ENCODE data around the gene EMC6.
A peak's percentile ranks its signal among the peaks of the same experiment; 100 is the strongest.

EMC6 gene

DNA sequence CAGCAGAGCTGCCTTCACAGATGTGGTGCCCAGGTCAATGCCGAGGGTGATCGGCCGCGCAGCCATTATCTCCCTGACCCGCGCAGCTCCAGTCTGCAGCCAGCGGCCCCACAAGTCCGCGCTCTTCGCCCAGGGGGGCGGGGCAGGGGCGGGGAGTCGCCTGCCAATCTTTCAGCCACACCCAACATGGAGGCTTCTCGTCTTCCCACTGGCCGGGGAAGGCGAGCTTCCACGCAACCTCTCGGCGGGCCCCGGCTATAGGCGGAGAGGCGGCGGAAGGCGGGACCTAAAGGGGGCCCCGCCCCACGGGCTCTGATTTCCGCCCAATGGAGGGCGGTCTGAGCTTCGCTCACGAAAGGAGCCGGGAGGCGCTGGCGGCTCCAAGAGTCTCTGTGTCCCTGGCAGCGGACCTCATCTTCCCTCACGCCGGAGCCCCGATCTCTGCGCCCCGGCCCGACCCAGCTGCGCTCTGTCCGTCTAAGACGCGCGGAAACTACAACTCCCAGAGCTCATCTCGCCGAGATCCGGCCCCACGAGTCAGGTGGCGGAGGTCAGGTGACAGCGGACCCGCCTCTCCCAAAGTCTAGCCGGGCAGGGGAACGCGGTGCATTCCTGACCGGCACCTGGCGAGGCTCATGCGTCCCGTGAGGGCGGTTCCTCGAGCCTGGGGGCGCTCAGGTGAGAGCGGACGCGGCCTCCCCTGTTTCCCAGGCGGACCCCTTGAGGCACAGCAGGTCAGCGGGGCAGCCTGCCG is 32.3 kb upstream of the EMC6 start, which contains the start of the genes CTNS and SHPK:
Gene CTNS (plus strand): TSS at position 607 of the 754 bp plus-strand sequence. CDS start 3,447 bp downstream, outside the sequence.
Gene SHPK (minus strand): TSS at position 97 of the 754 bp plus-strand sequence. CDS start 31 bp downstream, at position 66.
- peaks cover 3 to 8% of the 10 kb centered on the region in 2 donors for H3K36me3 ChIP-seq (ENCODE audit: control insufficient read depth in 1 of 2, insufficient read depth in 2 of 2, low read length in 2 of 2)
- H3K9me3 ChIP-seq (ENCODE audit: control insufficient read depth in 1 of 2, low read length in 2 of 2): no peaks in the 10 kb centered on the region
- peaks cover 0 to 8% of the 10 kb centered on the region in 2 donors for H3K4me1 ChIP-seq (ENCODE audit: control insufficient read depth in 1 of 2, insufficient read depth in 2 of 2, low read length in 2 of 2)

DNA sequence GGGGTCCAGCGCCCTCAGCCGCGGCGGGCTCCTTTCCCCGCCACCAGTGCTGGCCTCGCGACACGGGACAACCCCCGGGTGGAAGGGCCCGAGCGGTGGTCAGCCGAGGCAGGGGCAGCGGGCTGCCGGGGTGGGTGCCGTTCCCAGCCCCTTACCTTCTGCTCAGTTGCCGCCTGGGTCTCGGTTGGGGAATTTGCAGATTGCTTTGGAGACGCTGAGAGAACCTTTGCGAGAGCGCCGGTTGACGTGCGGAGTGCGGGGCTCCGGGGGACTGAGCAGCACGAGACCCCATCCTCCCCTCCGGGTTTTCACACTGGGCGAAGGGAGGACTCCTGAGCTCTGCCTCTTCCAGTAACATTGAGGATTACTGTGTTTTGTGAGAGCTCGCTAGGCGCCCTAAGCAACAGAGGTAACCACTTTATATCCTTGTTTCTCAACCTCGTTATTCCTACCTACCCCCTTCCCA is 31.7 kb upstream of the EMC6 start:
- Histone ChIP-seq H3K4me3 (ENCODE audit: low read depth in 1 of 2, low read length in 2 of 2) (peak overlapping the region; percentile 88 to 91), H3K27ac (ENCODE audit: low read depth, low read length) (peak overlapping the region; percentile 97), H3K4me1 (ENCODE audit: control insufficient read depth in 1 of 2, insufficient read depth in 2 of 2, low read length in 2 of 2) (peaks cover 0 to 8% of the 10 kb centered on the region in 2 donors), H3K36me3 (ENCODE audit: control insufficient read depth in 1 of 2, insufficient read depth in 2 of 2, low read length in 2 of 2) (peaks cover 3 to 8% of the 10 kb centered on the region in 2 donors), H3K9me3 (ENCODE audit: control insufficient read depth in 1 of 2, low read length in 2 of 2) (no peaks in the 10 kb centered on the region), H3K9ac (ENCODE audit: low read depth in 1 of 2, low read length in 2 of 2) (peak overlapping the region; percentile 72 to 75), H3K27me3 (ENCODE audit: control insufficient read depth in 1 of 2, insufficient read depth in 2 of 2, low read length in 2 of 2) (no peaks in the 10 kb centered on the region)

More for the DNA sequence above, 32.3 kb upstream of the EMC6 start, which contains the start of the genes CTNS and SHPK:
- H3K27me3 ChIP-seq (ENCODE audit: control insufficient read depth in 1 of 2, insufficient read depth in 2 of 2, low read length in 2 of 2): no peaks in the 10 kb centered on the region
- H3K4me3 ChIP-seq (ENCODE audit: low read depth in 1 of 2, low read length in 2 of 2): peak within 1 kb of the TSS; percentile 88 to 91
- peak within 1 kb of the TSS; percentile 75 to 85 for H3K9ac ChIP-seq (ENCODE audit: low read depth in 1 of 2, low read length in 2 of 2)
- peak within 1 kb of the TSS; percentile 97 for H3K27ac ChIP-seq (ENCODE audit: low read depth, low read length)

DNA sequence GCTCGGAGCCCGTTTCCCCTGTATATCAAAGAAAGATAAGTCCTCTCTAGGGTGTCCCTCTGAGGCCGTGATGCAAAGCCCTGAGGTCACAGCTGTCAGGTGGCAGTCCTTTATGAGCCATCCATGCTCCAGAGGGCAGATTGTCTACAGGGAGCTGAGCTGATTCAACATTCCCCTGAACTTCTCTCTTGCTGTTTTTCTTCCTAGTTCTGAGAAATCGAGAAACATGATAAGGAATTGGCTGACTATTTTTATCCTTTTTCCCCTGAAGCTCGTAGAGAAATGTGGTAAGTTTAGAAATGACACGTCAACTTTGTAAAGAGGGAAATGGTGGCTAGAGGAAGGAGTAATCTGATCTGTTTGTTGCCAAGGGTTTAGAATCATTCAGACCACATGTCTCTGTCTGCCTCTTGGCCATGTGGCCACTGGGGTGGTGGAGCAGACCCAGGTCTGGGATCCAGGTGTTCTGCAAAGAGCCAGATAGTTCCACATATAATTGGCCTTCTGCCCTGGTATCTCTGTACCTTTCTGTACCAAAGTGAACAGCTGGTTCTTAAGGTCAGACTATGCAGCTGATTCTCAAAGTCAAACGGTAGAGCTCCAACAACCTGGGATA is 28.5 kb upstream of the EMC6 start:
- peaks cover 0 to 4% of the 10 kb centered on the region in 2 donors for H3K4me1 ChIP-seq (ENCODE audit: control insufficient read depth in 1 of 2, insufficient read depth in 2 of 2, low read length in 2 of 2)
- H3K36me3 ChIP-seq (ENCODE audit: control insufficient read depth in 1 of 2, insufficient read depth in 2 of 2, low read length in 2 of 2): peaks cover 0 to 6% of the 10 kb centered on the region in 2 donors
- no peaks in the 10 kb centered on the region for H3K27me3 ChIP-seq (ENCODE audit: control insufficient read depth in 1 of 2, insufficient read depth in 2 of 2, low read length in 2 of 2)
- H3K27ac ChIP-seq (ENCODE audit: low read depth, low read length): no peak overlapping the region
- no peaks in the 10 kb centered on the region for H3K9me3 ChIP-seq (ENCODE audit: control insufficient read depth in 1 of 2, low read length in 2 of 2)
- no peak overlapping the region for H3K9ac ChIP-seq (ENCODE audit: low read depth in 1 of 2, low read length in 2 of 2)
- H3K4me3 ChIP-seq (ENCODE audit: low read depth in 1 of 2, low read length in 2 of 2): no peak overlapping the region

DNA sequence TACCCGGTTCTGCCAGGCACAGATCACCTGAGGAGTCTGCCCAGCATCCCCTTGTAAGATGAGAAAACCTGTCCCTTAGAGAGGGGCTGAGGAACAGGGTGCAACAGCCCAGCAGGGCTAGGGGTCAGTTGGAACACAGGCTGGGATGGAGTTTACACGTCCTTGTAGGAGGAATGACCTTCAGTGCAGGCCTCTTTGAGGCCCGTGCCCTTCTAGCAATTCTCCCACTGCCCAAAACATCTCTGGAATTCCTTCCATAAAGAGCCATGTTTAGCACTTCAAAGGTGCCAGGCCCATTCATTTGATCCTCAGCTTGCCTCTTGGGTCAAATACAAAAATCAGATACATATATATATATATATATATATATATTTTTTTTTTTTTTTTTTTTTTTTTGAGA is 27.6 kb upstream of the EMC6 start:
- no peak overlapping the region for H3K27ac ChIP-seq (ENCODE audit: low read depth, low read length)

DNA sequence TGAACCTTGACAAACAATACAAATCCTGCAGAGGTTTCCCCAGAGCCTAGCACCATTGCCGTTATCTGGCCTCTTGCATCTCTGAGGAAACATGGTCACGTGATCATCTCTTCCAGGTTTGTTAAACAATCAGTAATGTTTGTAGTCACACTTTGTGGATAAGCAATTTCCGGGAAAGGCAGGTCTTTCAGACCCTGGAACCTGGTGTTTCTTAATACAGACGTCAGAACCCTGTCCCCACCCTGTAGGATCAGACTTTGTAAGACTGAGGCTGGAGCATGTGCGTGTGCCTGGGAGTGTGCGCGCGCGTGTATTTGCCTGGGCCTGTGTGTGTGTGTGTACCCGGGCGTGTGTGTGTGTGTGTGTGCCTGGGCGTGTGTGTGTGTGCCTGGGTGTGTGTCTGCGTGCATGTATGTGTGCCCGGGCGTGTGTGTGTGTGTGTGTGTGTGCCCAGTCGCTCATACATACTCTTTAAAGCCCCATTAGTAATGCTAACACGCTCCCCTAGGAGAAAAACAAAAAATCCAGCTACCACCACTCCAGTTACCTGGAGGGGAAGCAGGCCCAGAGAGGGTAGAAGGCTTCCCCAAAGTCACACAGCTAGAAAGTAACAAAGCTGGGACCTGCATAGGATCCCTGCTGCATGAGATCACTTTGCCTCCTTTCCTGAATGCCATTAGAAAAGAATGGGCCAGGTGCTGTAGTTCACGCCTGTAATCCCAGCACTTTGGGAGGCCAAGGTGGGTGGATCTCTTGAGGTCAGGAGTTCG is 26.7 kb upstream of the EMC6 start:
- H3K27me3 ChIP-seq (ENCODE audit: control insufficient read depth in 1 of 2, insufficient read depth in 2 of 2, low read length in 2 of 2): no peaks in the 10 kb centered on the region
- peaks cover 0 to 4% of the 10 kb centered on the region in 2 donors for H3K4me1 ChIP-seq (ENCODE audit: control insufficient read depth in 1 of 2, insufficient read depth in 2 of 2, low read length in 2 of 2)
- no peaks in the 10 kb centered on the region for H3K9me3 ChIP-seq (ENCODE audit: control insufficient read depth in 1 of 2, low read length in 2 of 2)
- peaks cover 3 to 8% of the 10 kb centered on the region in 2 donors for H3K36me3 ChIP-seq (ENCODE audit: control insufficient read depth in 1 of 2, insufficient read depth in 2 of 2, low read length in 2 of 2)
- no peak overlapping the region for H3K9ac ChIP-seq (ENCODE audit: low read depth in 1 of 2, low read length in 2 of 2)
- no peak overlapping the region for H3K27ac ChIP-seq (ENCODE audit: low read depth, low read length)
- H3K4me3 ChIP-seq (ENCODE audit: low read depth in 1 of 2, low read length in 2 of 2): no peak overlapping the region

More for the DNA sequence above, 27.6 kb upstream of the EMC6 start:
- Histone ChIP-seq H3K9me3 (ENCODE audit: control insufficient read depth in 1 of 2, low read length in 2 of 2) (no peaks in the 10 kb centered on the region), H3K4me3 (ENCODE audit: low read depth in 1 of 2, low read length in 2 of 2) (no peak overlapping the region), H3K4me1 (ENCODE audit: control insufficient read depth in 1 of 2, insufficient read depth in 2 of 2, low read length in 2 of 2) (peaks cover 0 to 4% of the 10 kb centered on the region in 2 donors), H3K9ac (ENCODE audit: low read depth in 1 of 2, low read length in 2 of 2) (no peak overlapping the region), H3K27me3 (ENCODE audit: control insufficient read depth in 1 of 2, insufficient read depth in 2 of 2, low read length in 2 of 2) (no peaks in the 10 kb centered on the region), H3K36me3 (ENCODE audit: control insufficient read depth in 1 of 2, insufficient read depth in 2 of 2, low read length in 2 of 2) (peaks cover 0 to 6% of the 10 kb centered on the region in 2 donors)

DNA sequence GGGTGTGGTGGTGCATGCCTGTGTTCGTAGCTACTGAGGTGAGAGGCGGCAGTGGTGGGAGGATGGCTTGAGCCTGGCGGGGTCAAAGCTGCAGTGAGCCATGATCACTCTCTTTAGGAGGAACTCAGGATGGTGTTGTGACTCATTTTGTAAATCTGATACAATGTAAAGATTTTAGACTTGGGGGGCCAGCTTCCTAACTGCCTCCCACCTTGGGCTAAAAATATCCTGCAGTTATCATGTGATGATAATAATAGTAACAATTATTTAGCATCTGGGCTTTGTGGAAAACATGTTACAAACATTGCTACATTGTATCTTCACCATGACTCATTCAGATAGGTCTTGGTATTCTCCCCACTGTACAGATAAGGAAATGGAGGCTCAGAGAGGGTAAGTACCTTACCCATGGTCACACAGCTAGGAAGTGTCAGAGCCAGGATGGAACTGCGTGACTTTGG is 24.7 kb upstream of the EMC6 start:
- Histone ChIP-seq H3K36me3 (ENCODE audit: control insufficient read depth in 1 of 2, insufficient read depth in 2 of 2, low read length in 2 of 2) (peaks cover 11 to 15% of the 10 kb centered on the region in 2 donors), H3K9ac (ENCODE audit: low read depth in 1 of 2, low read length in 2 of 2) (no peak overlapping the region), H3K9me3 (ENCODE audit: control insufficient read depth in 1 of 2, low read length in 2 of 2) (no peaks in the 10 kb centered on the region), H3K4me3 (ENCODE audit: low read depth in 1 of 2, low read length in 2 of 2) (no peak overlapping the region), H3K4me1 (ENCODE audit: control insufficient read depth in 1 of 2, insufficient read depth in 2 of 2, low read length in 2 of 2) (no peaks in the 10 kb centered on the region), H3K27me3 (ENCODE audit: control insufficient read depth in 1 of 2, insufficient read depth in 2 of 2, low read length in 2 of 2) (no peaks in the 10 kb centered on the region), H3K27ac (ENCODE audit: low read depth, low read length) (no peak overlapping the region)

DNA sequence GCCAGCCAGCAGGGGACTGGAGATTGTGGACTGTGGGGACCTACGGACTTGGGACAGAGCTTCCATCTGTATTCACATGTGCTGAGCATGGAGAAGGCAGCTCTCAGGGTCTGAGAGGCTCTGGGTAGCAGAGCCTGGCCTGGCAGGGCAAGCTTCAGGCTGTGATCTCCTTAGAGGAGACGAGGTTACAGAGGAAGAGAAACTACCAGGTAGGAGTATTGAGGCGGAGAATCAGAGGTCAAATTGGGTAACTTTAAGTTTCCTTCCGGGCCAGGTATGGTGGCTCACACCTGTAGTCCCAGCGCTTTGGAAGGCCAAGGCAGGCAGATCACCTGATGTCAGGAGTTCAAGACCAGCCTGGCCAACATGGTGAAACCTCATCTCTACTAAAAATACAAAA is 23.3 kb upstream of the EMC6 start:
- Histone ChIP-seq H3K4me1 (ENCODE audit: control insufficient read depth in 1 of 2, insufficient read depth in 2 of 2, low read length in 2 of 2) (no peaks in the 10 kb centered on the region), H3K27me3 (ENCODE audit: control insufficient read depth in 1 of 2, insufficient read depth in 2 of 2, low read length in 2 of 2) (no peaks in the 10 kb centered on the region), H3K9me3 (ENCODE audit: control insufficient read depth in 1 of 2, low read length in 2 of 2) (no peaks in the 10 kb centered on the region), H3K4me3 (ENCODE audit: low read depth in 1 of 2, low read length in 2 of 2) (no peak overlapping the region), H3K27ac (ENCODE audit: low read depth, low read length) (no peak overlapping the region), H3K9ac (ENCODE audit: low read depth in 1 of 2, low read length in 2 of 2) (no peak overlapping the region), H3K36me3 (ENCODE audit: control insufficient read depth in 1 of 2, insufficient read depth in 2 of 2, low read length in 2 of 2) (peaks cover 11 to 22% of the 10 kb centered on the region in 2 donors)

DNA sequence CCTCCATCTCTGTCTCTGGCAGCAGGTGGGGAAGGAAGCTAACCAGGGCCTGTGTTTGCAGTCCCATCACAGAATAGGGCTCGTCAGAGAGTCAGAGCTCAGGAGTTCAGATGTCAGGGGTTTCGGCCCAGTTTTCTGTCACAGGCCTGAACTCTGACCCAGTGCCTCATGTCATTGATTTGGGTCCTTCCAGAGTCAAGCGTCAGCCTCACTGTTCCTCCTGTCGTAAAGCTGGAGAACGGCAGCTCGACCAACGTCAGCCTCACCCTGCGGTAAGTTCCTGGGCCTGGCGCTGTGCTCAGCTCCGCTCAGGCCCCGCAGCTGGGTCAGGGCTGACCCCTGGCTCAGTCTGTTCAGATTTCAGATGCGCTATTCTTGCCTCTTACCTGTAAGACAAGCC is 21.4 kb upstream of the EMC6 start:
- H3K27ac ChIP-seq (ENCODE audit: low read depth, low read length): no peak overlapping the region
- no peak overlapping the region for H3K9ac ChIP-seq (ENCODE audit: low read depth in 1 of 2, low read length in 2 of 2)
- H3K27me3 ChIP-seq (ENCODE audit: control insufficient read depth in 1 of 2, insufficient read depth in 2 of 2, low read length in 2 of 2): no peaks in the 10 kb centered on the region
- H3K36me3 ChIP-seq (ENCODE audit: control insufficient read depth in 1 of 2, insufficient read depth in 2 of 2, low read length in 2 of 2): peaks cover 11 to 20% of the 10 kb centered on the region in 2 donors
- no peaks in the 10 kb centered on the region for H3K9me3 ChIP-seq (ENCODE audit: control insufficient read depth in 1 of 2, low read length in 2 of 2)
- H3K4me3 ChIP-seq (ENCODE audit: low read depth in 1 of 2, low read length in 2 of 2): no peak overlapping the region
- H3K4me1 ChIP-seq (ENCODE audit: control insufficient read depth in 1 of 2, insufficient read depth in 2 of 2, low read length in 2 of 2): no peaks in the 10 kb centered on the region

DNA sequence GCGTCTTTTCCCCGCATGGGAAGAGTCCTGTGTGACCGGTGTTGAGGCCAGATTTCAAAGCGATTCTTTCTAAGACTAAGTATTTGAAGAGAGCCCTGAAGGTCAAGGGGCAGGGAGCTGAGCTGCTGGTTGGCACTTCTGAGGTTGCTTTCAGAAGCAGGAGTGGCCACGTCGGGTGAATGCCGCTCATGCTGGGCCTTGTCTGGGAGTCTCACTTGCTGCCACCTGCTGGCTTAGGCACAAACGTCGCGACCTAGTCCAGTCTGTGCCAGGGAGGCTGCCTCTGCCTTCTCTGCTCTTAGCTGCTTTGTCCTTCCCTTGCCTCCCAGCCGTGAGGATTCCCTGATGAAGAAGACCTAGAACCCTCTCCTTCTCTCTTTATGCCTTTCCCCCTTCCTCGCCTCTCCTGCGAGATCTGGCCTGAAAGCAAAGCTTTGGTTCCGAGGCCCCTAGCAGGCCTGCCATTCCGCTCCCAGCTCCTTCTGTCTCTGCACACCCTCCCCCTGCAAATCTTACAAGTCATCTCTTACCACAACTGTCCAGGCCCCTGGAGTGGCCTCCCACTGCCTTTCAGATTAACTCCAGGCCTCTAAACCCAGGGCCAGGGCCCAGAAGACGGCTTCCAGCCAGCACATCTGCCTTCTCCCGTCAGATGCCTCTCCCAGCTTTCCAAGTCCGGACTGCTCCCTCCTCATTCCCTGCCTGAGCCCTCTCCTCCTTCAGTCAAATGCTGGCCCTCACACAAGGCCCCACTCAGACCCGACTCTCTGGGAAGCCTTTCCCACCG is 20.6 kb upstream of the EMC6 start:
- no peaks in the 10 kb centered on the region for H3K9me3 ChIP-seq (ENCODE audit: control insufficient read depth in 1 of 2, low read length in 2 of 2)
- H3K36me3 ChIP-seq (ENCODE audit: control insufficient read depth in 1 of 2, insufficient read depth in 2 of 2, low read length in 2 of 2): peaks cover 11 to 20% of the 10 kb centered on the region in 2 donors
- H3K4me1 ChIP-seq (ENCODE audit: control insufficient read depth in 1 of 2, insufficient read depth in 2 of 2, low read length in 2 of 2): no peaks in the 10 kb centered on the region
- H3K4me3 ChIP-seq (ENCODE audit: low read depth in 1 of 2, low read length in 2 of 2): no peak overlapping the region
- H3K9ac ChIP-seq (ENCODE audit: low read depth in 1 of 2, low read length in 2 of 2): no peak overlapping the region
- H3K27ac ChIP-seq (ENCODE audit: low read depth, low read length): no peak overlapping the region
- H3K27me3 ChIP-seq (ENCODE audit: control insufficient read depth in 1 of 2, insufficient read depth in 2 of 2, low read length in 2 of 2): no peaks in the 10 kb centered on the region
